GM23248 (cell line): Measurements from ENCODE around the gene EFL1.

Source experiments
- EZH2 ChIP-seq: fragments of 200-600 bp; sonication (generic); IDR thresholded peaks from 2 replicates; pipeline ENCODE4 v1.6.1; 2018; ENCODE audit warnings: antibody characterized with exemption, mild to moderate bottlenecking; ENCODE audit not compliant: insufficient read depth, poor library complexity, severe bottlenecking
- EZH2phosphoT487 ChIP-seq: fragments of 200-600 bp; sonication (generic); IDR thresholded peaks from 2 replicates; pipeline ENCODE4 v1.6.1; 2018; ENCODE audit warnings: antibody characterized with exemption, moderate library complexity, mild to moderate bottlenecking, low read depth; ENCODE audit not compliant: insufficient read depth

DNA sequence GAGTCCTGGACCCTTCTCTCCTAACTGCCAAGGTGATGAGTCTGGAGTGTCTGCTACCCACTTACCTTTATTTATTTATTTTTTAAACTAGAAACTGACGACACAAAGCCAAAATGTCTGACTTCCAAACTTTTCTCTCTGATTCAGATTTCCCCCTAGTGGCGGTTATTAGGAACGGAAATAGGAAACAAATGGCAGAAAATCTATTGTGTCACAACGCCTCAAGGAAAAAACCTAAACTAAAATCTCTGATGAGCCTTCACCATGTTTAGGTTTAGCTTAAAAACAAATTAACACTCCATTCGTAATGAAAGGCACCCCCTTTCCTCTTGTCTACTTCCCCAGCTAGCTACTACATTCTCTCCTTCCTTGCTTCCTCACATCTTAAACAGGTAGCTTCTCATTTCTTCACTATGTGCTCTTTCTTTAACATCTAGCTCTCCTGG is 122.7 kb downstream of the EFL1 start:
- TF ChIP-seq EZH2: no peak
- no peak for TF ChIP-seq EZH2phosphoT487
